Mesenchymal stem cell (in vitro differentiated cells and primary cell): ENCODE data around the gene GPR22.

Experiments used
- DNase-seq: peaks from one replicate; pipeline ENCODE4 v3.0.0-alpha.2; 2013
- H2AFZ ChIP-seq: one replicate; pipeline ENCODE4 v1.6.1; 2013; ENCODE audit warnings: low read depth, mild to moderate bottlenecking, control low read depth, inconsistent platforms, low read length, moderate library complexity
- H2AK5ac ChIP-seq: 2 replicates; pipeline ENCODE4 v1.6.1; 2013; ENCODE audit warnings: low read length, moderate library complexity, mild to moderate bottlenecking, inconsistent platforms; ENCODE audit not compliant: severe bottlenecking
- H2BK120ac ChIP-seq: one replicate; pipeline ENCODE4 v1.6.1; 2013; ENCODE audit warnings: low read depth, mild to moderate bottlenecking, inconsistent platforms, low read length, moderate library complexity
- H2BK12ac ChIP-seq, 2 experiments: one replicate each; pipeline ENCODE4 v1.6.1; 2013; ENCODE audit warnings: inconsistent platforms in 2 of 2, low read length in 2 of 2, mild to moderate bottlenecking in 2 of 2, moderate library complexity in 2 of 2, control low read depth in 1 of 2
- H2BK15ac ChIP-seq: one replicate; pipeline ENCODE4 v1.6.1; 2013; ENCODE audit warnings: mild to moderate bottlenecking, low read depth, inconsistent platforms; ENCODE audit not compliant: poor library complexity, severe bottlenecking
- H2BK5ac ChIP-seq: 2 replicates; pipeline ENCODE4 v1.6.1; 2013; ENCODE audit warnings: low read depth, mild to moderate bottlenecking, low read length, control low read depth, inconsistent platforms; ENCODE audit not compliant: poor library complexity, severe bottlenecking
- H3K14ac ChIP-seq, 2 experiments: one replicate each; pipeline ENCODE4 v1.6.1; 2013; ENCODE audit warnings: inconsistent platforms in 2 of 2, low read length in 2 of 2, control low read depth in 1 of 2, mild to moderate bottlenecking in 1 of 2, moderate library complexity in 1 of 2
- H3K18ac ChIP-seq, 2 experiments: one replicate each; pipeline ENCODE4 v1.6.1; 2013; ENCODE audit warnings: inconsistent platforms in 2 of 2, low read length in 2 of 2, control low read depth in 1 of 2, low read depth in 1 of 2, mild to moderate bottlenecking in 1 of 2
- H3K23ac ChIP-seq, 2 experiments: one replicate each; pipeline ENCODE4 v1.6.1; 2013; ENCODE audit warnings: inconsistent platforms in 2 of 2, low read length in 2 of 2, mild to moderate bottlenecking in 2 of 2, moderate library complexity in 2 of 2, control low read depth in 1 of 2
- H3K27ac ChIP-seq: 2 replicates; pipeline ENCODE4 v1.5.1; 2013; ENCODE audit warnings: mild to moderate bottlenecking, moderate library complexity, low read length, control low read depth, inconsistent platforms; ENCODE audit not compliant: poor library complexity, severe bottlenecking
- H3K27me3 ChIP-seq, 2 experiments: 2 replicates each; pipeline versions ENCODE4 v1.6.1 to v1.7.0; 2013; ENCODE audit warnings: low read length in 2 of 2, mild to moderate bottlenecking in 2 of 2, moderate library complexity in 2 of 2, control low read depth in 1 of 2, inconsistent platforms in 1 of 2; ENCODE audit not compliant: control insufficient read depth in 1 of 2, insufficient read depth in 1 of 2
- H3K36me3 ChIP-seq, 2 experiments: 2 replicates each; pipeline versions ENCODE4 v1.6.1 to v1.7.0; 2013; ENCODE audit warnings: low read length in 2 of 2, control low read depth in 1 of 2, inconsistent platforms in 1 of 2, low read depth in 1 of 2, mild to moderate bottlenecking in 1 of 2; ENCODE audit not compliant: insufficient read depth in 2 of 2, control insufficient read depth in 1 of 2
- H3K4ac ChIP-seq, 2 experiments: one replicate each; pipeline ENCODE4 v1.6.1; 2013; ENCODE audit warnings: inconsistent platforms in 2 of 2, low read length in 2 of 2, mild to moderate bottlenecking in 2 of 2, moderate library complexity in 2 of 2, control low read depth in 1 of 2, low read depth in 1 of 2
- H3K4me1 ChIP-seq: 2 replicates; pipeline ENCODE4 v1.6.1; 2013; ENCODE audit warnings: low read depth, low read length, control low read depth; ENCODE audit not compliant: control insufficient read depth, insufficient read depth
- H3K4me2 ChIP-seq: 2 replicates; pipeline ENCODE4 v1.6.1; 2013; ENCODE audit warnings: low read length, mild to moderate bottlenecking, inconsistent platforms; ENCODE audit not compliant: poor library complexity, severe bottlenecking
- H3K4me3 ChIP-seq, 2 experiments: 2 replicates each; pipeline versions ENCODE4 v1.5.1 to v1.7.0; 2013; ENCODE audit warnings: low read length in 2 of 2, mild to moderate bottlenecking in 2 of 2, control low read depth in 1 of 2, low read depth in 1 of 2; ENCODE audit not compliant: insufficient read depth in 1 of 2
- H3K79me1 ChIP-seq: replicated peaks from 2 replicates; pipeline ENCODE4 v1.6.1; 2013; ENCODE audit warnings: mild to moderate bottlenecking, control low read depth, low read length, inconsistent platforms; ENCODE audit not compliant: poor library complexity, severe bottlenecking
- H3K9ac ChIP-seq: 2 replicates; pipeline ENCODE4 v1.7.0; 2013; ENCODE audit warnings: mild to moderate bottlenecking, low read length, moderate library complexity
- H3K9me3 ChIP-seq: 2 replicates; pipeline ENCODE4 v1.7.0; 2013; ENCODE audit warnings: mild to moderate bottlenecking, low read length; ENCODE audit not compliant: control insufficient read depth
- H4K8ac ChIP-seq: one replicate; pipeline ENCODE4 v1.6.1; 2013; ENCODE audit warnings: inconsistent platforms, mild to moderate bottlenecking, low read length, moderate library complexity
- H4K91ac ChIP-seq: one replicate; pipeline ENCODE4 v1.6.1; 2013; ENCODE audit warnings: mild to moderate bottlenecking, low read length, inconsistent platforms
- WGBS: methylation state at CpG from one replicate; pipeline ENCODE4 v1.1.7; 2013; ENCODE audit warnings: mixed read lengths; 5-methylcytosine and 5-hydroxymethylcytosine counted together

The GPR22 gene

DNA sequence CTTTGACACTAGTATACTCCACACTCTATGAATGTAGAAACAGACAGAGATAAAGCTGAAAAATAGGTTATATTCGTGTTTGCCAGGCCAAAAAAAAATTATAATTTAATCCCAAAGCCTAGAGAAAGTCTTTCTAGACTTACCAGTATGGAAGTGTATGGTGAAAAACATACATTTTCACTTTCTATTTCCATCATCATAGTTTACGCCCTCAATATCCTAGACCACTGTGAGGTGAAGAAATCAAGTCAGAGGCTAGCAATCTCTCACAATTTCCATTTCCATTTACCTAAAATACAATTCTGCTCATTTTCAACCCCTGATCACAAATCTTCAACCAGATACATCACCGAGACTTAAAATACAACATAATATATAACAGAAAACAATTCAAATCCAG, 16.2 kb downstream of the GPR22 start:
- H3K36me3 ChIP-seq = no peaks in the 10 kb centered on the region
- no peaks in the 10 kb centered on the region for H3K4me1 ChIP-seq
- H3K18ac ChIP-seq = no peak overlapping the region
- H4K8ac ChIP-seq = no peak overlapping the region
- DNase-seq = no peak
- H2BK5ac ChIP-seq = no peak overlapping the region
- H3K27ac ChIP-seq = no peak overlapping the region
- no peak overlapping the region for H3K4ac ChIP-seq
- no peak overlapping the region for H3K23ac ChIP-seq
- no peak overlapping the region for H3K14ac ChIP-seq
- H2AFZ ChIP-seq = no peak overlapping the region
- H3K4me2 ChIP-seq = no peak overlapping the region
- H2BK120ac ChIP-seq = no peak overlapping the region
- no peaks in the 10 kb centered on the region for H3K27me3 ChIP-seq
- H3K79me1 ChIP-seq = peaks cover 10% of the 10 kb centered on the region
- H2BK15ac ChIP-seq = no peak overlapping the region
- H3K9ac ChIP-seq = no peak overlapping the region
- H3K9me3 ChIP-seq = no peaks in the 10 kb centered on the region
- H2BK12ac ChIP-seq = no peak overlapping the region
- no peak overlapping the region for H3K4me3 ChIP-seq
- no peak overlapping the region for H2AK5ac ChIP-seq
- H4K91ac ChIP-seq = no peak overlapping the region
- 100% methylated on average over 2 of the region's 3 CpGs for whole genome bisulfite sequencing

DNA sequence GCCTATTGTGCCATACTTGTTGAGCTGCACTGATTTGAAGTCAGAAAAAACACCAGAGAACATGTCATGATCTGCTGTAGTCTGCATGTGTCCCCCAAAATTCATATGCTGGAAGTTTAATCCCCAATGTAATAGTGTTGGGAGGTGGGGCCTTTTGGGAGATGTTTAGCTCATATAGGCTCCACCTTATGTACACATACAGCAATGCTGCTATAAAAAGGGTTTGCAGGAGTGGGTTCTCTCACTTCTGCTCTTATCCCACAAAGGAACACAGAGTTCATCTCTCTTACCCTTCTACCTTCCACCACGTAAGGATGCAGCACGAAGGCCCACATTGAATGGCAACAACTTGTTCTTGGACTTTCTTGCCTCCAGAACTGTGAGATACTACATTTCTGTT, 23.0 kb downstream of the GPR22 start:
- WGBS = no CpG with 5 or more reads among the region's 2 CpGs
- Histone ChIP-seq H3K14ac (no peak overlapping the region), H3K23ac (no peak overlapping the region), H3K4me3 (no peak overlapping the region), H3K9ac (no peak overlapping the region), H3K27me3 (no peaks in the 10 kb centered on the region), H3K27ac (no peak overlapping the region), H3K79me1 (peaks cover 23% of the 10 kb centered on the region), H3K18ac (no peak overlapping the region), H3K36me3 (no peaks in the 10 kb centered on the region), H2AFZ (no peak overlapping the region), H3K4me1 (no peaks in the 10 kb centered on the region), H3K9me3 (no peaks in the 10 kb centered on the region), H4K91ac (no peak overlapping the region), H2BK120ac (no peak overlapping the region), H2BK15ac (no peak overlapping the region), H2AK5ac (no peak overlapping the region), H3K4me2 (no peak overlapping the region), H2BK5ac (no peak overlapping the region), H2BK12ac (no peak overlapping the region), H4K8ac (no peak overlapping the region), H3K4ac (no peak overlapping the region)
- DNase-seq = no peak

DNA sequence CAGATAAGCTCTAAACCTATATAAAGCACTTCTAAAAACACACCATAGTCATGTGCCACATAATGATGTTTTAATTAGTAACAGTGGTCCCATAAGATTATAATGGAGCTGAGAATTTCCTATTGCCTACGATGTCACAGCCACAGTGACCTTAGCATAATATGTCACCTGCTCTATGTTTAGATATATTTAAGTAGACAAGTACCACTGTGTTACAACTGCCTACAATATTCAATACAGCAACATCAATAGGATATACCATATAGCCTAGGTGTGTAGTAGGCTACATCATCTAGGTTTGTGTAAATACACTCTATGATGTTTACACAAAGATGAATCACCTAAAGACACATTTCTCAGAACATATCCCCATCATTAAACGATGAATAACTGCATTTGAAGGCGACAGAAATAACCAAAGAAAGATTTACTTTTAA, 24.5 kb downstream of the GPR22 start:
- H3K23ac ChIP-seq = no peak overlapping the region
- H2BK5ac ChIP-seq = no peak overlapping the region
- H2BK120ac ChIP-seq = no peak overlapping the region
- H3K4me3 ChIP-seq = no peak overlapping the region
- no peak overlapping the region for H3K4ac ChIP-seq
- no peak overlapping the region for H3K27ac ChIP-seq
- no peaks in the 10 kb centered on the region for H3K27me3 ChIP-seq
- H3K4me2 ChIP-seq = no peak overlapping the region
- H3K18ac ChIP-seq = no peak overlapping the region
- no peak overlapping the region for H4K8ac ChIP-seq
- H2AFZ ChIP-seq = no peak overlapping the region
- H3K9me3 ChIP-seq = no peaks in the 10 kb centered on the region
- DNase-seq = no peak
- no peak overlapping the region for H2BK15ac ChIP-seq
- no peak overlapping the region for H4K91ac ChIP-seq
- no peaks in the 10 kb centered on the region for H3K4me1 ChIP-seq
- no peak overlapping the region for H2BK12ac ChIP-seq
- H3K9ac ChIP-seq = no peak overlapping the region
- peaks cover 21% of the 10 kb centered on the region for H3K79me1 ChIP-seq
- no peak overlapping the region for H3K14ac ChIP-seq
- H2AK5ac ChIP-seq = no peak overlapping the region
- H3K36me3 ChIP-seq = no peaks in the 10 kb centered on the region
- WGBS = no CpG with 5 or more reads among the region's 3 CpGs

DNA sequence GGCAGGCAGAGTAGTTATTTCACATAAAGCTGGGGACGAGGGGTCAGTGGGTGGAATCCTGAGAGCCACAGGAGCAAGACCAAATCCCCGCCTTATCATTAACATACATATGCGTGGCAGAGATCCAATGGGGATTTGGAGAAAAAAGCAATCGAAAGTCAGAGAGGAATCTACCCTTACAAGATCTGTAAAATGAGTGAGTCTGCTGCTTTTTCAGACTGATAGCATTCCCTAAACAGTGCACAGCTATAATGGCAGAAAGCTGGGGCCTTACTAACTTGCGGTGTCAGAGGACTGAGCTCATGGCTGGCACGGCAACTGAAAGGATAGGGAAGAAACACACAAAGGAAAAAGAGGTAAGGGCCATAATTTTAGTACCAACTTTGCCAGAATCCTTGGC, 25.0 kb downstream of the GPR22 start:
- Histone ChIP-seq H2BK120ac (no peak overlapping the region), H3K79me1 (peaks cover 22% of the 10 kb centered on the region), H3K23ac (no peak overlapping the region), H3K4ac (no peak overlapping the region), H3K27me3 (no peaks in the 10 kb centered on the region), H4K8ac (no peak overlapping the region), H3K9me3 (no peaks in the 10 kb centered on the region), H3K4me2 (no peak overlapping the region), H3K36me3 (no peaks in the 10 kb centered on the region), H2BK5ac (no peak overlapping the region), H3K4me3 (no peak overlapping the region), H2BK12ac (no peak overlapping the region), H2AFZ (no peak overlapping the region), H3K18ac (no peak overlapping the region), H4K91ac (no peak overlapping the region), H3K9ac (no peak overlapping the region), H3K27ac (no peak overlapping the region), H3K4me1 (no peaks in the 10 kb centered on the region), H2AK5ac (no peak overlapping the region), H3K14ac (no peak overlapping the region), H2BK15ac (no peak overlapping the region)
- WGBS = 92% methylated on average over 5 of the region's 6 CpGs
- no peak for DNase-seq
